Natural killer cell treated with Interleukin-12 subunit alpha and Interleukin-12 subunit beta and Interleukin-15 and Interleukin-18, amount 100 ng/mL, for 72 hours (primary cell): ENCODE data around the gene CHST11. TPM values are rescaled to one million over a fixed set of nuclear protein-coding genes. Genes with fewer than 3 reads are reported as not detected.
A peak's percentile ranks its signal among the peaks of the same experiment; 100 is the strongest.

ENCODE experiments used
- ATAC-seq, 2 donors: fragments of 150-1000 bp; cut with Tn5 transposase in 1 of 2; sonication (Bioruptor Pico), chemical (Tn5 transposase) in 1 of 2; 2 replicates each; pipeline ENCODE4 v1.10.0; 2021
- DNase-seq: peaks from one replicate; pipeline ENCODE4 v3.0.0; 2022; ENCODE audit warnings: low spot score
- H3K27ac Mint-ChIP-seq, 2 donors: 1 replicate in 1 of 2; 2 replicates in 1 of 2; pipeline ENCODE4 v1.8.0; 2022; ENCODE audit warnings: mixed read lengths in 2 of 2, mild to moderate bottlenecking in 1 of 2, moderate library complexity in 1 of 2
- H3K27me3 Mint-ChIP-seq, 2 donors: 1 replicate in 1 of 2; 2 replicates in 1 of 2; pipeline ENCODE4 v1.8.0; 2022; ENCODE audit warnings: mixed read lengths in 2 of 2
- H3K36me3 Mint-ChIP-seq: one replicate; pipeline ENCODE4 v1.8.0; 2022; ENCODE audit warnings: mixed read lengths
- H3K4me1 Mint-ChIP-seq, 2 donors: 1 replicate in 1 of 2; 2 replicates in 1 of 2; pipeline ENCODE4 v1.8.0; 2022; ENCODE audit warnings: low read depth in 2 of 2, mixed read lengths in 2 of 2, mild to moderate bottlenecking in 1 of 2
- H3K4me3 Mint-ChIP-seq: one replicate; pipeline ENCODE4 v1.8.0; 2022; ENCODE audit warnings: mixed read lengths
- H3K9me3 Mint-ChIP-seq: 2 replicates; pipeline ENCODE4 v1.8.0; 2022; ENCODE audit warnings: mixed read lengths
- total RNA-seq, 2 donors: library from RNA; stranded (reverse); gene quantifications; one replicate each; pipeline ENCODE4 v1.2.3, GENCODE V29; 2022

CHST11 gene
- total RNA-seq, 2 donors from 2014 or later, result 195 to 374 TPM

DNA sequence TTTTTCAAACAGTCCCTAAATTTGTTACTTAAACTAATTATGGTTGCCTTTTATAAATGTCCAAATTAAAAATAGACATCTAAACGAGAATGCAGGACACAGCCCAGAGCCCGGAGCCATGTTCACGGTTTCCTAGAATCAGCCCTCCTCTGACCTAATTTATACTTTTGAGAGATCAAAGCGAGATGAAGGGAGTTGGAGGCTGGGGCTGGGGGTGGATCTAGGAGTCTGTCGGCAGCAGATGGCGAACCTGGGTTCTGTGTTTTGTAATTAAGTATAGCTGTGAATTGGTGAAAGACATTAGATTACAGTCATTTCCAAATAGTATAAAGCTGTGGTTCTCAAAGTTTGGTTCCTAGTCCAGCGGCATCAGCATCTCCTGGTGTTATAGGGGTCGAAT lies 291.2 kb downstream of the CHST11 start:
- Mint-ChIP-seq H3K27me3 (no peaks in the 10 kb centered on the region), H3K36me3 (no peaks in the 10 kb centered on the region), H3K4me3 (peak overlapping the region; percentile 30), H3K27ac (peak overlapping the region; percentile 30 to 83), H3K9me3 (no peaks in the 10 kb centered on the region), H3K4me1 (peaks cover 76 to 84% of the 10 kb centered on the region in 2 donors)
- ATAC-seq, result no peak
- no peak for DNase-seq

DNA sequence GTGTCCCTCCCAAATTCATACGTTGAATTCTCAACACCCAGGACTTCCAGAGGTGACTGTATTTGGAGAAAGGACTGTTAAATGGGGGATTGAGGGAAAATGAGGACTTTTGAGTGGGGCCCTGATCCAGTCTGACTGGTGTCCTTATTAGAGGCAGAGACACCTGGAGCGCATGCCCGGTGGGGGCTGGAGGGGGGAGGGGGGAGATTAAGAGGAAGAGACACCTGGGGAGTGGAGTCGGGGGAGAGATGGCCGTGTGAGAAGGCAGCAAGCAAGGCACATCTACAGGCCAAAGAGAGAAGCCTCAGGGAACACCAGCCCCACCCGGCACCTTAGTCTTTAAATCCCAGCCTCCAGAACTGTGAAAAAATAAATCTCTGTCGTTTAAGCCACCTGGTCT lies 291.6 kb downstream of the CHST11 start:
- H3K4me1 Mint-ChIP-seq, result peaks cover 77 to 86% of the 10 kb centered on the region in 2 donors
- H3K27me3 Mint-ChIP-seq, result no peaks in the 10 kb centered on the region
- no peaks in the 10 kb centered on the region for H3K9me3 Mint-ChIP-seq
- ATAC-seq (no peak), DNase-seq (no peak)
- peak overlapping the region; percentile 75 to 83 for H3K27ac Mint-ChIP-seq
- no peaks in the 10 kb centered on the region for H3K36me3 Mint-ChIP-seq
- peak overlapping the region; percentile 30 for H3K4me3 Mint-ChIP-seq

DNA sequence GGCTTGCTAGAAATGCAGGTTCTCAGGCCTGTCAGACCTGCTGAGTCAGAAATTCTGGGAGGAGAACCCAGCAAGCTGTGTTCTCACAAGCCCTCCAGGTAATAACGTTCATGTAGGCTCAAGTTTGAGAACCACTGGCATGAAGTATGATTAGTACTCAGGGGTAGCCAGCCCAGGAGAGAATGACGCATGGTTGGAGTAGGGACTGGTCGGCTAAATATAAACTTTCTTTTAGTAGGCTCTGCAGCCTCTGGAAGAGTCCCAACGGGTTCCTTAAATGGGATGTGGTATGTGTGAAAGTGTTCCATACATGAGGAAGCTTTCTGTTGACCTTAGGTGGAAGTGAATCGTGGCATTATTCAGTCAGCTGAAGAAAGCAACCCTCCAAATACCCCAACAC lies 292.0 kb downstream of the CHST11 start:
- ATAC-seq (no peak), DNase-seq (no peak)
- H3K27me3 Mint-ChIP-seq, result no peaks in the 10 kb centered on the region
- H3K4me1 Mint-ChIP-seq, result peaks cover 77 to 84% of the 10 kb centered on the region in 2 donors
- H3K4me3 Mint-ChIP-seq, result no peak overlapping the region
- no peaks in the 10 kb centered on the region for H3K36me3 Mint-ChIP-seq
- no peaks in the 10 kb centered on the region for H3K9me3 Mint-ChIP-seq
- peak overlapping the region; percentile 75 to 80 for H3K27ac Mint-ChIP-seq

DNA sequence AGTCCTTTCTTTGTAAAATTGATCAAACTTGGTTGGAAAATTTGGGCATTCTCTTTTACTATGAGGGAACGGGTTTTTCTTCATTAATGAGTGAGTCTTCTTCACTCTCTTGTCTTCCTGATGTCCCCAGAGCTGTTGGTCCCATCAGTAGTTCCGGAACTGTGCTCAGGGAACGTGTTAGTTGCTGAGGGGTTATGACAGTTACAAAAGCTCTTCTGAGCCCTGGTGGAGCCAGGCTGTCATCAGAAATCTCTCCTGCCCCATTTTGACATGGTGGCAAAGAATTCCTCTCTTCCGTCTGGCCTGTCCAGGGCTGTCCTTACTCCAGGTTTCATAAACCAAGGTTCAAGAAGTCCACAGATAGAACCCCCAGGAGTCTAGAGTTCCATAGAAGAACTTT lies 292.8 kb downstream of the CHST11 start:
- no peaks in the 10 kb centered on the region for H3K27me3 Mint-ChIP-seq
- ATAC-seq (no peak), DNase-seq (no peak)
- H3K27ac Mint-ChIP-seq, result peak overlapping the region; percentile 75 to 80
- H3K4me3 Mint-ChIP-seq, result peak overlapping the region; percentile 43
- H3K36me3 Mint-ChIP-seq, result no peaks in the 10 kb centered on the region
- no peaks in the 10 kb centered on the region for H3K9me3 Mint-ChIP-seq
- peaks cover 77 to 81% of the 10 kb centered on the region in 2 donors for H3K4me1 Mint-ChIP-seq

DNA sequence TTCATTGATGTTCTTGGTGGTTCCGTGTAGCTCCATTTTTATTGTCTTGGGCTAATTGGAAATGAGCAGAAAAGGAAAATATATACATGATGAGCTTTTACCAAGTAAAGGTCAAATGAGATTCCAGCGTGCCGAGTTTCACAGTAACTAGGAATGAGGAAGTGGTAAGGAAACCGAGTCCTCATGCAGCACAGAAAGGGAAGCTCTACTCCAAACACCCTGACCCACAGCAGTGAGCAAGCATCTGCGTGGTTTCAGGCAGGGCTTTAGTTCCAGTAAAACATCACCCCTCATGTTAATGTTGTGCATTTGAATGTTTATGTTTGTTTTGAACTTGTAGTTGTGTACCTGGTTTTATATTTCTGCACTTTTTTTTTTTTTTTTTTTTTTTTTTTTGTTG lies 293.3 kb downstream of the CHST11 start:
- DNase-seq (no peak), ATAC-seq (peak; percentile 59 to 66)
- Mint-ChIP-seq H3K36me3 (no peaks in the 10 kb centered on the region), H3K4me1 (peaks cover 76 to 79% of the 10 kb centered on the region in 2 donors), H3K27me3 (no peaks in the 10 kb centered on the region), H3K4me3 (peak overlapping the region; percentile 43), H3K27ac (peak overlapping the region; percentile 75 to 80), H3K9me3 (no peaks in the 10 kb centered on the region)

DNA sequence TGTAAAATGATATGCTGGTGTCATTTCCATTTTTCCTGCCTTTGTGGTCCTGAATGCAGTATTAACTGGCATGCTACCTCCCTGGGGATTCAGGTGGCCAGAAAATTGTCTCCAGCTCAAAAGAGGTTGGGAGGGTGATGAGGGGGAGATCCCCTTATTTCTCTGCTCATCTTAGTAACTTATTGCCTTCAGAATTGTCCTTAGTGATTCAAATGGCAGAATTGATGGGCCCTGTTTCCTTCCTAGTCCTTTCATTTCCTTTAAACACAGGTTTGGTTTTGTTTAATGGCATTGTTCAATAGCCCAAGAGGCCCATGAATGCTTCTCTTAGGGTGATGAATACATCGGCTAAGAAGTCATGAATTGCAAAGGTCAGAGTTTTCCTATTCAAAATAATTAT lies 294.4 kb downstream of the CHST11 start:
- ATAC-seq (no peak), DNase-seq (no peak)
- Mint-ChIP-seq H3K4me1 (peaks cover 67 to 68% of the 10 kb centered on the region in 2 donors), H3K36me3 (no peaks in the 10 kb centered on the region), H3K4me3 (no peak overlapping the region), H3K27ac (peak overlapping the region in 1 of 2 donors; percentile 15), H3K9me3 (no peaks in the 10 kb centered on the region), H3K27me3 (no peaks in the 10 kb centered on the region)

DNA sequence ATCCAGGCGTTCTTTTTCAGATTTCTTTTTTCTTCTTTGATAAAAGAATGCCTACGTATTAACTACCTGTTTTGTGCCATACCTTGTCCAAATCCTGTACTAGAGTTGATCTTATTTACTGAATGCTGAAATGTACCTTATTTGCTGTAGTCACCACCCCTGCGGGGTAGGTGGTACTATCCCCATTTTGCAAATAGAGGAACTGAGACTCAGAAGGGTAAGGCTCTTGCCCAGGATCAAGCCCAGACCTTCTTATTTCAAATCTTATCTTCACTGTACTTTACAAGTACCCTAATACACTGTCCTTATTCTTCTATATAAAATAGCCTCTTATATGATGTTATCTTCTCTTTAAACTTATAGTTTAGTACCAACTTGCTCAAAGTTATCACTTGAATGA lies 294.8 kb downstream of the CHST11 start:
- DNase-seq (no peak), ATAC-seq (no peak)
- Mint-ChIP-seq H3K9me3 (no peaks in the 10 kb centered on the region), H3K27me3 (no peaks in the 10 kb centered on the region), H3K36me3 (peaks cover under 1% of the 10 kb centered on the region), H3K4me1 (peaks cover 63 to 67% of the 10 kb centered on the region in 2 donors), H3K4me3 (no peak overlapping the region), H3K27ac (peak overlapping the region; percentile 15 to 79)

DNA sequence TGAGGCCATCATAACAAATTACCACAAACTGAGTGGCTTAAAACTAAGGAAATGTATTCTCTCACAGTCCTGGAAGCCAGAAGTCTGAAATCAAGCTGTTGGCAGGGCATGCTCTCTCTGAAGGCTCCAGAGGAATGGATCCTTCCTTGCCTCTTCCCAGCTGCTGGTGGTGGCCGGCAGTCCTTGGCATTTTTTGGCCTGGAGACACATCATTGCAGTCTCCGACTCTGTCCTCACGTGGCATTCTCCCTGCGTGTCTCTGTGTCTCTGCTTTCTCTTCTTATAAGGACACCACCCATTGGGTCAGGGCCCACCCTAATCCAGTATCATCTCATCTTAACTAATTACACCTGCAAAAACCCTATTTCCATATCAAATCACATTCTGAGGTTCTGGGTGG lies 295.3 kb downstream of the CHST11 start:
- no peak for DNase-seq
- Mint-ChIP-seq H3K4me3 (no peak overlapping the region), H3K9me3 (no peaks in the 10 kb centered on the region), H3K4me1 (peaks cover 59 to 67% of the 10 kb centered on the region in 2 donors), H3K36me3 (peaks cover 4% of the 10 kb centered on the region), H3K27ac (peak overlapping the region in 1 of 2 donors; percentile 79), H3K27me3 (no peaks in the 10 kb centered on the region)
- no peak for ATAC-seq

DNA sequence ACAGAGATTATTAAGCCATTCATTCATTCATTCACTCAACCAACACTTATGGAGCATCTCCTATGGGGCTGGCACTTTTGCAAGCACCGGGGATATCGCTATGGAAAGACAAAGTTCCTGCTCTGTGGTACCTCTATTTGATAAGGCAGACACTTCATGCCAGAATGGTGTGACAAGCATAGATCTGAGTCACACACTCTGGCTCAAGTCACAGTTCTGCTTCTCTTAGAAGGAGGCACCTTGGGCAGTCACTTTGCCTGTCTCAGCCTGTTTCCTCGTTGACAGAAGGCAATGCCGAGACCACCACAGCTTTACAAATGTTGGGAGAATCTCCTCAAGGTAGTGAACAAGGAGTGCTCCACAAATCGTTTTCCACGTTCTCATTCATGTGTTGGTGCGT lies 296.1 kb downstream of the CHST11 start:
- Mint-ChIP-seq H3K4me1 (peaks cover 50 to 63% of the 10 kb centered on the region in 2 donors), H3K36me3 (peaks cover 12% of the 10 kb centered on the region), H3K9me3 (no peaks in the 10 kb centered on the region), H3K27ac (peak overlapping the region; percentile 25 to 68), H3K4me3 (no peak overlapping the region), H3K27me3 (no peaks in the 10 kb centered on the region)
- DNase-seq (no peak), ATAC-seq (no peak)

DNA sequence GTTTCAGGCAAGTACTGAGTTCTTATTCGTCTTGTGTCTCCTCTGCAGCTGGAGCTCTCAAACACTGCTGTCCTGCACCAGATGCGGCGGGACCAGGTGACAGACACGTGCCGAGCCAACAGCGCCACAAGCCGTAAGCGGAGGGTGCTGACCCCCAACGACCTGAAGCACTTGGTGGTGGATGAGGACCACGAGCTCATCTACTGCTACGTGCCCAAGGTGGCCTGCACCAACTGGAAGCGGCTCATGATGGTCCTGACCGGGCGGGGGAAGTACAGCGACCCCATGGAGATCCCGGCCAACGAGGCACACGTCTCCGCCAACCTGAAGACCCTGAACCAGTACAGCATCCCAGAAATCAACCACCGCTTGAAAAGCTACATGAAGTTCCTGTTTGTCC lies 300.2 kb downstream of the CHST11 start:
- DNase-seq (no peak), ATAC-seq (no peak)
- Mint-ChIP-seq H3K9me3 (no peaks in the 10 kb centered on the region), H3K27me3 (no peaks in the 10 kb centered on the region), H3K36me3 (peaks cover 16% of the 10 kb centered on the region), H3K4me3 (no peak overlapping the region), H3K4me1 (peaks cover 36 to 60% of the 10 kb centered on the region in 2 donors), H3K27ac (peak overlapping the region in 1 of 2 donors; percentile 16)

DNA sequence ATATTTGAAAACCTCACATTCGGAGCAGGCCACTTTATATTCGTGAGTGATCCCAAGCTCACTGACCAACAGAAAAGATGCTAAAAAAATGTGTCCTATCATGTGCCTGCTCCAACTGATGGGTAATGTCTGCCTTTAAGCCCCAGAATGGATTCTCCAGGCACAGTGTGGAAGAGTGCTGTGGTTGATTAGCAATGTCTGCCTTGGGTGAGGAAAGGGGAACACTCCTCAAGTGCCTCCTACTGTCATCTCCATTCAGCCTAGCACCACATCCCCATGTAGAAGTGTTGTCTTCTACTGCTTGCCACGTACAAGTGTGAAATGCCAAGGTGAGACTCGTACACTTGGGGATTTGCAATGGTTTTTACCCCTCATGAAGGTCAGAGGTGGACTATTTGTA lies 302.0 kb downstream of the CHST11 start:
- H3K36me3 Mint-ChIP-seq, result peaks cover 16% of the 10 kb centered on the region
- no peak overlapping the region for H3K4me3 Mint-ChIP-seq
- peaks cover 32 to 57% of the 10 kb centered on the region in 2 donors for H3K4me1 Mint-ChIP-seq
- peak overlapping the region in 1 of 2 donors; percentile 31 for H3K27ac Mint-ChIP-seq
- H3K9me3 Mint-ChIP-seq, result no peaks in the 10 kb centered on the region
- ATAC-seq, result no peak
- no peak for DNase-seq
- no peaks in the 10 kb centered on the region for H3K27me3 Mint-ChIP-seq

DNA sequence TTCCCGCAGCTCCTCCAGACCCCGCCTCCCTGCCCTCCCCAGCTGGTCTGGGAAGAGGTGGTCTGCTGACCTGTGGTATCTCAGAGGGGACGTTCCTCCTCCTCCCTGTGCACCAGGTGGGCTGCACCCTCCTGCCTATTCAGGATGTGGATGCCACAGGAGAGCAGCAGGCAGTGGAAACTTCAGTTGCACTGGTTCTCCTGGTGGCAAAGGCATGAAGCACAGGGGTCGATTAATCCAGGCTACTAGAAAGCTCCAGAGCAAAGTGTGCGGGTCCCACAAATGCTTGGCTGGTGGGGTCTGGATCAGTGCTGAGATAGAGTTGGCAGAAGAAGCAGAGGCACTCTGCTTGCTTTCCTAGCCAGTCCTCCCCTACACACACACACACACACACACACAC lies 304.3 kb downstream of the CHST11 start:
- no peaks in the 10 kb centered on the region for H3K9me3 Mint-ChIP-seq
- no peak overlapping the region for H3K4me3 Mint-ChIP-seq
- ATAC-seq, result no peak
- peak overlapping the region; percentile 1 to 96 for H3K27ac Mint-ChIP-seq
- H3K27me3 Mint-ChIP-seq, result no peaks in the 10 kb centered on the region
- no peak for DNase-seq
- H3K36me3 Mint-ChIP-seq, result peaks cover 16% of the 10 kb centered on the region
- H3K4me1 Mint-ChIP-seq, result peaks cover 49 to 68% of the 10 kb centered on the region in 2 donors

DNA sequence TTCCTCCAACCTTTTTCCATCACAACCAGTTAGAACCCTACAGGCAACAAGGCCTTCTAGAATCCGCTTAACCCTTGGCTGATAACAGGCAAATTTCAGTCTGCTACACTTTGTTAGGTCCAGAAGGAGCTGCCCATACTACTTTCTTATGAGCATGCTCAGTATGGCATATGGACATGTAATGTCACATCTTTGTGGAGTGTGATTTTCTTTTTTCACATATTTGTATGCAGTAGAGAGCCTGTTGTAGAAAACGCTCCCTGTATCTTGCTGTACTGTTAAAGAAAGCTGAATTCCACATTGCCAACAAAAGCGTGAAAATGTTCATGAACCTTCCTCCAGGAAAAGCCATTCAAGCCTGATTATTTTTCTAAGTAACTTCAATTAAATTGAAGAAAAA lies 304.9 kb downstream of the CHST11 start:
- H3K27ac Mint-ChIP-seq, result peak overlapping the region; percentile 1 to 96
- ATAC-seq, result no peak
- H3K36me3 Mint-ChIP-seq, result peaks cover 15% of the 10 kb centered on the region
- no peaks in the 10 kb centered on the region for H3K27me3 Mint-ChIP-seq
- H3K9me3 Mint-ChIP-seq, result no peaks in the 10 kb centered on the region
- no peak for DNase-seq
- H3K4me3 Mint-ChIP-seq, result no peak overlapping the region
- peaks cover 54 to 67% of the 10 kb centered on the region in 2 donors for H3K4me1 Mint-ChIP-seq

DNA sequence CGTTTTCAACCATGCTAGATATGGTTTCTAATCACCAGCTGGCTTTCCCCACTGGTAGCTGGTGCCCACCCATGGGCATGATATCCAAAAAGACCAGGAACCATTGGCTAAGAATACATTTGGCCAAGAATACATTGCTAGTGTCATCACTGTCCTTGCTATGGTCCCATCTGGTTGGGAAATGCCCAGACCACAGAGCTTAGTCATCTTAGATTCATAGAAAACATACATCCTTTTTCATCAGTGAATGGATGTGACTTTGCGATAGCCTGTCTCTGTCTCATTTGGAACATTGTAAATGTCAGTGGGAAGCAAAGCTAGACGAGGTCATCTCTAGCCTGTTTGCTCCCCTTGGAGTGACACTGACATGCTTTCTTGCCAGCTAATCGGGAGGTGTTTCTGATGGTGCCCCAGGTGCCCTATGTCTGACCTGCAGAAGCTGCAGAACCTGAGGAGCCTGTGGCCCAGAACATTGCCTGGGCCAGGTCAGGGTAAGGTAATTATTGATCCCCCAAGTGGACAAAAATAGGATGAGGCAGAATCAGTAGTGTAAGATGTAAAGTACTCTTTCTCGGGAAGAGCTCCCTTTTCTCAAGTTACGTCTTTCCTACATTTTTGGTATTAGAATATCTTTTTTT lies 306.5 kb downstream of the CHST11 start:
- peak; percentile 76 for DNase-seq
- H3K36me3 Mint-ChIP-seq, result peaks cover 2% of the 10 kb centered on the region
- peak overlapping the region; percentile 76 to 96 for H3K27ac Mint-ChIP-seq
- H3K4me3 Mint-ChIP-seq, result peak overlapping the region; percentile 83
- peaks cover 54 to 61% of the 10 kb centered on the region in 2 donors for H3K4me1 Mint-ChIP-seq
- peak; percentile 90 to 92 for ATAC-seq
- no peaks in the 10 kb centered on the region for H3K9me3 Mint-ChIP-seq
- no peaks in the 10 kb centered on the region for H3K27me3 Mint-ChIP-seq
